ENCODE results near the gene ATP6V1G2.

The ATP6V1G2 gene

GRCh38 chr6:31569861-31570536 is 23.6 kb upstream of the ATP6V1G2 start:
- H3K9me3 ChIP-seq = no peaks in the 10 kb centered on the region
- H3K27me3 ChIP-seq = no peaks in the 10 kb centered on the region; the same call in 1 of the 2 replicates
- no peaks in the 10 kb centered on the region for H3K36me3 ChIP-seq
- no peak for DNase-seq
- TF ChIP-seq, protein P1, sequence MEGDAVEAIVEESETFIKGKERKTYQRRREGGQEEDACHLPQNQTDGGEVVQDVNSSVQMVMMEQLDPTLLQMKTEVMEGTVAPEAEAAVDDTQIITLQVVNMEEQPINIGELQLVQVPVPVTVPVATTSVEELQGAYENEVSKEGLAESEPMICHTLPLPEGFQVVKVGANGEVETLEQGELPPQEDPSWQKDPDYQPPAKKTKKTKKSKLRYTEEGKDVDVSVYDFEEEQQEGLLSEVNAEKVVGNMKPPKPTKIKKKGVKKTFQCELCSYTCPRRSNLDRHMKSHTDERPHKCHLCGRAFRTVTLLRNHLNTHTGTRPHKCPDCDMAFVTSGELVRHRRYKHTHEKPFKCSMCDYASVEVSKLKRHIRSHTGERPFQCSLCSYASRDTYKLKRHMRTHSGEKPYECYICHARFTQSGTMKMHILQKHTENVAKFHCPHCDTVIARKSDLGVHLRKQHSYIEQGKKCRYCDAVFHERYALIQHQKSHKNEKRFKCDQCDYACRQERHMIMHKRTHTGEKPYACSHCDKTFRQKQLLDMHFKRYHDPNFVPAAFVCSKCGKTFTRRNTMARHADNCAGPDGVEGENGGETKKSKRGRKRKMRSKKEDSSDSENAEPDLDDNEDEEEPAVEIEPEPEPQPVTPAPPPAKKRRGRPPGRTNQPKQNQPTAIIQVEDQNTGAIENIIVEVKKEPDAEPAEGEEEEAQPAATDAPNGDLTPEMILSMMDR (IDR thresholded peaks at IDR 0.05; ENCODE audit: low read depth, low read length) = no peak
- no peak overlapping the region for H3K4me3 ChIP-seq (ENCODE audit: low read depth, low read length)
- H3K4me1 ChIP-seq = no peaks in the 10 kb centered on the region

DNA sequence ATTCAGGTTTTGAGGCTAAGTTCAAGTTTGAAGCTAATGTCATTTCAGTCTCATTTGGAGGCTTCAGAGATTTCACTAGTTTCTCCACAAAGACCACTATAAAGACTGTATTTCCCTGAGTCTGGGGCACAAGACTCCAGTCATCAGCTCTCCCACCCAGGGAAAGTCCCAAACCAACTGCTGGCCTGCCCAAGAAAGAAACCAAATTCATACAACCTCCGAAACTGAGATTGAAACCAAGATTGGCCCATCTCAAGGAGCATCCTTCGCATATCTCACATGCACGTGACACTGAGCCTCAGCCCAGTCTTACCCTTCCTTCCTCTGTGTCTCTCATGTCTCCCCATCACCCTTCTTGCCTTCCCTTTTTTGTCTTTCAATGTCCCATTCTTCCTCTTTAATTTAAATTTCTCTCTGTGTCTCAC is 22.1 kb upstream of the ATP6V1G2 start:
- Histone ChIP-seq H3K4me1 (no peaks in the 10 kb centered on the region), H3K4me3 (ENCODE audit: low read depth, low read length) (no peak overlapping the region)

GRCh38 chr6:31567531-31568370 is 21.3 kb upstream of the ATP6V1G2 start:
- Histone ChIP-seq H3K4me1 (no peaks in the 10 kb centered on the region), H3K9me3 (no peaks in the 10 kb centered on the region), H3K27me3 (no peaks in the 10 kb centered on the region; the same call in 1 of the 2 replicates), H3K4me3 (ENCODE audit: low read depth, low read length) (no peak overlapping the region), H3K36me3 (no peaks in the 10 kb centered on the region)
- TF ChIP-seq, protein P1 (IDR thresholded peaks at IDR 0.05; ENCODE audit: low read depth, low read length) = no peak
- DNase-seq = no peak

More for the DNA sequence above, 22.1 kb upstream of the ATP6V1G2 start:
- TF ChIP-seq, protein P1 (IDR thresholded peaks at IDR 0.05; ENCODE audit: low read depth, low read length) = no peak
- H3K27me3 ChIP-seq = no peaks in the 10 kb centered on the region; the same call in 1 of the 2 replicates
- no peak for DNase-seq
- H3K36me3 ChIP-seq = no peaks in the 10 kb centered on the region
- no peaks in the 10 kb centered on the region for H3K9me3 ChIP-seq

- Histone ChIP-seq H3K4me3 (ENCODE audit: low read depth, low read length) (no peak overlapping the region), H3K36me3 (peaks cover 21% of the 10 kb centered on the region), H3K4me1 (peaks cover 4% of the 10 kb centered on the region), H3K9me3 (no peaks in the 10 kb centered on the region), H3K27me3 (no peaks in the 10 kb centered on the region)
- no peak for DNase-seq
- TF ChIP-seq, protein P1 (IDR thresholded peaks at IDR 0.05; ENCODE audit: low read depth, low read length) = no peak
Observed at GRCh38 chr6:31560697-31561058, 14.3 kb upstream of the ATP6V1G2 start.

DNA sequence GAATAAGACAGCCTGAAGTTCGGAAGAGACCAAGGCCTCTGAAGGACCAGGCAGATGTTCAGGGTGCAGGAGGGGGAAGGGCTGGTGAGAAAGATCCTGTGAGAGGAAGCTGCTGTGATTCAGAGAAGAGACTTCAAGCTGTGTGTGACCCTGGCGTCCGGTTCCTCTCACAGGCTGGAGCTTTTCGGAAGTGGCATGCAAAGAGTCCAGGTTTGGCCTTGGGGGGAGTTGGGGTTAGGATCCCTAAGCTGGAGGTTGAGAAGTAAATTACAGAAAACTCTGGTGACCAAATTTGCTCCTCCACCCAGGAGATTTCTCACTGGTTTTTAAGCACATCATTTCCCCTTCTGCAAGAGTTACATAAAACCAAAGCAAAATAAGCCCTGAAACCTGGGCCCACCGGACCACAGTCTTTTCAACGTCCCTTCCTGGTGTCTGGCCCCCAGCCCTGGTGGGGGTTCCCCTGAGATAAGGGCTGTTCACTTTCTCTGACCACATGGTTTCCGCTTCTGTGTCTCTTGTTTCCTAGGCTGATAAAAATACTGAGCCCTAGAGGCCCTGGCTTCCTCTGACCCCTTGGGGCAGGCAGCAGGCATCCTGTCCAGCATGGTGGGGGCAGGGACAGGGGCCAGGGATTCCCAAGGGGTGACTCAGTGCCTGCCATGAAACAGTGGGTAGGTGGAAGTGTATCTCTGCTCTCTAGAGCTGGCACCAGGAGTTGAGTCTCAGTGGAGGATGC is 13.7 kb upstream of the ATP6V1G2 start:
- H3K4me3 ChIP-seq (ENCODE audit: low read depth, low read length) = no peak overlapping the region
- H3K9me3 ChIP-seq = no peaks in the 10 kb centered on the region
- H3K4me1 ChIP-seq = peaks cover 4% of the 10 kb centered on the region
- no peaks in the 10 kb centered on the region for H3K27me3 ChIP-seq
- H3K36me3 ChIP-seq = peaks cover 21% of the 10 kb centered on the region
- DNase-seq = no peak
- TF ChIP-seq, protein P1 (IDR thresholded peaks at IDR 0.05; ENCODE audit: low read depth, low read length) = no peak

Data from BE2C (cell line).